NCI-H748 treated with DMSO at 0.1 percent for 48 hours (cell line): ENCODE data around the gene CRYL1.
"Not testable (repeated sequence)": the region's sequence is repeated elsewhere in the genome, so short reads cannot be mapped to it uniquely, and the experiment has no call there.

Experiments
- DNase-seq: peaks from one replicate; lab custom pipeline; 2025; lab: John Stamatoyannopoulos, UW

CRYL1 gene

DNA sequence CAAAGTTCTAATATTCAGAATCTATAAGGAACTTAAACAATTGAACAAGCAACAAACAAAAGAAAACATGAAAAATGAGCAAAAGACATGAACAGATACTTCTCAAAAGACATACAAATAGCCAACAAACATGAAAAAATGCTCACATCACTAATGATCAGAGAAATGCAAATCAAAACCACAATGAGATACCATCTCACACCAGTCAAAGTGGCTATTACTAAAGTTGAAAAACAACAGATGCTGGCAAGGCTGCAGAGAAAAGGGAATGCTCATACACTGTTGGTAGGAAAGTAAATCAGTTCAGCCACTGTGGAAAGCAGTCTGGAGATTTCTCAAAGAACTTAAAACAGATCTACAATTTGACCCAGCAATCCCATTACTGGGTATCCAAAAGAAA is 74.3 kb downstream of the CRYL1 start:
- no peak for DNase-seq

DNA sequence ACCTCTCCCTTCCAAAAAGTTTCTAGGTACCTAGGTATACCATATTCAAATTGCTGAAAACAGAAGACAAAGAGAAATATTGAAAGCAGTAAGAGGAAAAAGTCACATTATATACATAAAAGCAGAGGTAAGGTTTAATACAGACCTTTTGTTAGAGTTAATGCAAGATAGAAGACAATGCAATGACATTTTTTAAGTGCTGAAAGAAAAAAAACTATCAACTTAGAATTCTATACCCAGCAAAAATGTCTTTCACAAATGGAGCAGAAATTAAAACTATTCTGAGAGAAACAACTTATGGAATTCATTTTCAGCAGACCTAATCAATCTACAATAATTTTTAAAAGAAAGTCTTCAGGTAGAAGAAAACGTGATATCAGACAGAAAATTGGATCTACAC is 77.2 kb downstream of the CRYL1 start:
- no peak for DNase-seq

DNA sequence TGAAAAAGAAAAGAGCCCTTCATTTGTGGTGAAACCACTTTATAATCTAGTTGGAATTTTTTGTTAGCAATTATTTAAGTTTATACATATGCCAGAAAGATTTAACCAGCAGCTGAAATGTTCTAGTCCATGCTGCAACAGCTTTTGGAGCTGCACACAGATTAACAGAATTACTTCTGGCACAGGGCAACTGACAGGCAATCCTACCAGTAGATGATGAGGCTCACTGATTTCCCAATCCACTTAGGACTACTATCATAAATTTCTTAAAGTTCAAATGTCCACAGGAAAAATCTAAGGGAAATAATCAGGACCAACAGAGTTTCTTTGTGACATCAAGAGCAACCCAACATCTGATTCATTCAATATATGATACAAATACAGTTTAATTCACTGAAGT is 78.8 kb downstream of the CRYL1 start:
- no peak for DNase-seq

DNA sequence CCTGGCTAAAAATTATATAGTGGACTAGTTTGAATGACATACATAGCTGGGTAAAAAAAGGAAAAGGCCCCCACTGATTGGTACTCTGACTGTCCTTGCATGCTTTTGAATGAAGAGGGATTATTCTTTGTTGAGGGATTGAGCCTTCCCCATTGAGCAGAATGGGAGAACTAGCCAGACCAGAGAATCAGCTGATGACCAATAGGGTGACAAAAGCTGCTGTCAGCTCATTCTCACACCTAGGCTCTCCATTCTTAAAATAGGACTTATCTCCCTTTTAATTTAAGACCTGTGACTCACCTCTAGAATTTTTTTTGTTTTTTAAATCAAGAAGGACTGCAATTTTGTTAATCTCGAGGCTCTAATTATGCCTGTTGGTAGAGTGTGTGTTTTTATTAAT is 79.3 kb downstream of the CRYL1 start:
- DNase-seq = no peak

DNA sequence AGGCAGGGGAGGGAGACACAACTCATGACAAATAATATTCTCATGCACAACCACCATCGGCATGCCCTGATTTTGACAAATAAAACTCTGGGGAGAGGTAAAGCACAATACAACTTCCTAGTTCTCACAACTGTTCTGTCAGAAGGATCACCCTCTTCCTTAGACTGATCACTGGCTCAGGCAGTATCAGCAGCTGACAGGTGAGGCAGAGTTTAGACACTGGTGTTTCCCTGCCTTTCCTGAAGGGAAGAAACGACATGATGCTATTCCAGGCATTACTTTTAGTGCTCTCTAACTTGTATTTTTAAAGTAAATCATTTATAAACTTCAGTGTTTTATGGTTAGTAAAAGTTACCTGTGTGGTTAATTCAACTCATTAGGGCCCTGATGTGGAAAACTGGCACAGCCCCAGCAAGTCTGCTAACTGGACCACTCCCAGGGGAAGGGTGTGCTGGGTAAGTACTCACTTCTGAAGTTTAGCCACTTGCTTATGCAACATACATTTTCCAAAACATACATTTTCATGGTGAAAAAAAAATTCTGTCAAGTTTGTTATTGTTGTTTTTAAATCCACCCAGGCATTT is 82.8 kb downstream of the CRYL1 start:
- no peak for DNase-seq

DNA sequence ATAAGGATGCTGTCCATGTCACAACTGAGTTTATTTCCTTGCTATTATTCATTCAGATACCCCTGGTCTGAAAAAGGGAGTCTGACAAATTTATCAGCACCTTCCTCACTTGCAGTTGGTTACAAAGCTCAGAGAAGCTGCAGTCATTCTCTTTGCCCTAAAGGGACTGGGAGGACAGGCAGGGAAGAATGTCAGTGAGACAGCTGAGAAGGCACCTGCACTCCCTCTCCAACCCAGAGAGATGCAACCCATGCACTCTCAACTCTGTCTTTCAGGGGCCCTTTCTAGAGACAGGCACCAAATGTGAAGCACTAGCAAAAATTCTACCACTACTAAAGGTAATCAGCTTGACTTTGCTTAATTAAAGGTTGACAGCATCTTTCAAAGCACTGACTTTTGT is 83.3 kb downstream of the CRYL1 start:
- no peak for DNase-seq

DNA sequence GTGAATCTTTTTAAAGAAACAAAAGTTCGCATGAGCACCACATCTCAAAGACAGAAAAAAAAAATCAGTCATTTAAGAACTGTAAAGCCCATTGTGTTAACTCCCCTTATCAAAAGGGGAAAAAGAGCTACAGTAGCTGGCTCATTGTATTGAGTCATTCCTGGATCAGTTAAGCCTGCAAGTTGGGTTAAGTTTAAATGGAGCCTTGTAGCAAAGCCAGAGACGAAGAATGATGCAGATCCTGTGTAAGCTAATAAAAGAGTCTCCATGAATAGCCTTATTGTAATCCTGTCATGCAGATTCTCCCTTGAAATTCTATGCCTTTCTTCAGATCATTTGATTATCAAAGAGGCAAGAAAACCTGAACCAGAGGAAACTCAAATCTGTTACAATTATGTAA is 83.8 kb downstream of the CRYL1 start:
- no peak for DNase-seq

DNA sequence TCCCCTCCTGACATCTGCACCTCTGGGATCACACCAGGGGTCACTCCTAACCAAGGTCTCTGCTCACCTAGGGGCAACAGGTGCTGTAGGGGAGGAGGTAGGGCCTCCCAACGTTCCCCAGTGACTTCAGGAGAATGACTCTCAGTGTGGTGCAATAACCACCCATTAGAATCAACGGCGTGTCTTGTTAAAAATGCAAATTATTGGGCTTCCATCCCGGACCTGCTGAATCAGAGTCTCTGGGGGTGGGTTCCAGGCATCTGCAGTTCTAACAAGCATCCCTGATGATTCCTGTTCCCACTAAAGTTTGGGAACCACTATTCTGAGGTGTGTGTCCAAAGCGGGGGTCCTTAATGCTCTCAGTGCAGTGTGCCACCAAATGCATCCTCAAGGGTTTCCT is 84.6 kb downstream of the CRYL1 start:
- no peak for DNase-seq

DNA sequence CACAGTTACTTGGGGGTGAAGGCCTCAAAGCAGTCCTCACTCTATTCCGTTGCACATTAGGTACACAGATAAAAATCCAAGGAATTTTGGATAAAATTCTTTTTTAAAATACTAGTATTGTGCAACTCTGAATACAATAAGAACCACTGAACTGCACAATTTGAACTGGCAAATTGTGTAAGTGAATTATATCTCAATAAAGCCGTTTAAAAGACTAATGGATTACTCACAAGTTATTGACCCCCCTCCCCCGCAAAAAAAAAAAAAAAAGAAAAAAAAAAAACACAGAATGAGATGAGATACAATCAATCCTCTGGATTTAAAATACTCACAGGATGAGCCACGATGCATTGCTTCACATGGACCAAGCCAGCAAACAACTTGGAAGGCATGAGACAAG is 86.4 kb downstream of the CRYL1 start:
- no peak for DNase-seq

DNA sequence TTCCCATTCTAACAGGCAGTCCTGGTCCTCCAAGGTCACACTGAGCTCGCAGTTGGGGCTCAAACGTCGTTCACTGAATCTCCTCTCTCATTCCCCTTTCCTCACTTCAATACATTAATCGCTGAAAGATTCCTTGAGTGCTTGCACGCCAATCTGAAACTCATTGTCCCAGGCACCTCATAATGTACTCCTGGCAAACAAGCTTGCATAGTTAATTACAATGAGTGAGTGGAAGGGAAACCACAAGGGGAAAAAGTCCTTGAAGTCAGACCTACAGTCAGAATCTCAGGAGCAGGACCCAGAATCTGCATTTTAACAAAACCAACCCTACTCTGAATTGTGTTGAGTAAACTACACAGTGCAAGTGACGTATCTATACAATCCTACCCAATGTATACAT is 86.9 kb downstream of the CRYL1 start:
- DNase-seq = no peak

DNA sequence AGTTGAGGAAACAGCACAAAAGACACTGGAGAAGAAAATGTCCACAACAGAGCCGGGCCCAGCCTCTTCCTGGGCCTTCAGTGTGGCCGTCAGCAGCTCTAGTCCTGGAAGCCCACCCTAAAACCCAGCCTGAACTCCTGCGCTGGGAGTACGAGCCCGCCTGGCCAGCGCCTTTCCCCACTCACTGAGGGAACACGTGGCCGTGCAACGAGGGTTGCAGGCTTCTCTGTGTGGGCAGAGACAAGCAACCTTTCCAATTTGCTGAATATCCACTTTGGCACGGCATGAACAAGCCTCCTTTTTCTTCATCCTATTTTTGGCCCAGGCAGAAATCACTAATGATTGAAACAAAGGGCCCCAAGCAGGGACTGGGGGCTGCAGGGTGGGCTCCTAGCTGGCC is 89.2 kb downstream of the CRYL1 start:
- DNase-seq = no peak

DNA sequence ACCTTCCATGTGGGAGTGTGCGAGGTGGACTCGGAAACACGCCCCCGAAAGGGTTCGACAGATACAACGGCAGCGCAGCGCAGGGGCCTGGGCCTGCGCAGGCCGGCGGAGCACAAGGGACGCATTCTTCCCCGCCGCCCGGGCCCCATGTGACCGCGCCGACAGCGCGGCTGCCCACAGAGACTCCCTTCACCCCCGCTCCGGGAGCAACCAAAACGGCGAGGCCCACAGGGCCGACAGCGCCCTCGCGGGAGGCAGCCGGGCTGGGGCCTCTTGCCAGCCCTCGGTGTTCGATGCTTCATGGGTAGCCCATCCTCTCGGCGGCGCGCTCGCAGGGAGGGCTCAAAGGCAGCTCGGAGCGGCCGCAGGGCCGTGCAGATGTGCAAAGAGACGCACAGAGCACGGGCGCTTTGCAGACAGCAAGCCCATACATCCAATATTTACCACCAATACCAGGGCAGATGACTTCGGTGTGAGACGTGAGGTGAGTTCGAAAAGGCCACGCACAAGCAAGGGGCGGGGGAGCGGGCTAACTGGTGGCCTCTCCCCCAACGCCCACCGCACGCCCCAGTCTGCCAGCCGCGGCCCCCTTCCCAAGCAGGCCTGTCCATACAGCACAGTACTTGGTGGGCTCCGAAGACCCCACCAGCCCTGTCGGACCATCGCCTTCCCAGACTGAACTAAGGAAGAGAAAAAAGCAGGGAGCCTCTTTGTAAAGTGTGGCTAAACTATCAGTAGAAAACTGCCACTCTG is 89.9 kb downstream of the CRYL1 start:
- DNase-seq = no peak

DNA sequence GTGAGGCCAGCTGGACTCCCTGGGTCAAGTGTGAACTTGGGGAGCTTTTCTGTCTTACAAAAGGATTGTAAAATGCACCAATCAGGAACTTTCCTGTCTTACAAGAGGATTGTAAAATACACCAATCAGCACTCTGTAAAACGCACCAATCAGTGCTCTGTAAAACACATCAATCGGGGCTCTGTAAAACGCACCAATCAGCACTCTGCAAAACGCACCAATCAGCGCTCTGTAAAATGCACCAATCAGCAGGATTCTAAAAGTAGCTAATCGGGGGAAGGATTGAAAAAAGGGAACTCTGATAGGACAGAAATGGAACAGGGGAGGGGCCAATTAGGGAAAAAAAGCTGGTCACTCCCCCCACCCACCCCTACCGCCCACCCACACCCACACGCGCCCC is 91.4 kb downstream of the CRYL1 start:
- DNase-seq = not testable (repeated sequence)

DNA sequence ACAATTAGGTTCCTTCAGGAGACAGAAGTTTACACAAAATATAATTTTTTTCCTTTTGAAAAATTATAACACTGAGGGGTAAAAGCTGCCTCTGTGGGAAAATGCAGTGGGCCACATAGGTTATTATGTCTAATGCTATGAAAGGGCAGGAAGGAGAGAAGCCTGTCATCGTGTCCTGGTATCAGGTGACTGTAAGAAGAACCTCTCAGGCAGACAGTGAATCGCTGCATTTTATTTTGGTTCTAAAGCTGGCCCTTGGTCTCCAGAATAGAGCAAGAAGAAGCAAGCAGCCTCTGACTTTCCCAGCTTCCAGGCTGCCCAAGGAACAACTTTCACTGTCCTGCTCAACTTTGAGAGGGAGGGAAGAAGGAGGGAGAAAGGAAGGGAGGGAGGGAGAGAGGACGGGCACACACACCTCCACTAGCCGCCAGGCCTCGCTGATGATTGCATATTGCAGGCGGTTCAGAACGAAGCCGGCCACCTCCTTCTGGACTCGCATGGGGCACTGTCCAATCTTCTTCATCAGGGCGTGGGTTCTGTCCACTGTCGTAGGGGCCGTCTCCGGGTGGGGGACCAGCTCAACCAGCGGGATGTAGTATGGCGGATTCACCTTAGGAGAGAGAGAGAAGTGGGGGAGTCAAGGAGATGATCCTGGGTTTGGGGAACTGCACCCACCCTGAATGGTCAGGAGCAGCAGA is 93.8 kb downstream of the CRYL1 start:
- DNase-seq = no peak

DNA sequence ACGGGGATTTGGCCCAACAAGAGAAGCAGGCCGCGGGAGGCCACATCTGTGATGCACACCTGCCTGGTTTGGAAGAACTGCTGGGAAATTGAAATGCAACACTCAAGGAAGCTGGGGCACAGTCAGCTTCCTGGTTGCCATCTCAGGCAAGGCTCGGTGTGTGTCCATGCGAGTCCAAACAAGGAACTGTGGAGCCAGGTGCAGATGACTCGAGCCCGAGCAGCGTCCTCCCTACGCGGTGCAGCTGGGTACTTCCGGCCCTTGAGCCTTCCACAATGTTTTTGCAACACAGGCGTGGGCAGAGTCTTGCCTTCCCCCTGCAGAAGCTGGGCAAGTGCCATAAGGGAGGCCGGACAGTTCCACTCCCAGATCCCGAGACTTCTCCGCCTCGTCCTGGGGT is 94.6 kb downstream of the CRYL1 start:
- no peak for DNase-seq

DNA sequence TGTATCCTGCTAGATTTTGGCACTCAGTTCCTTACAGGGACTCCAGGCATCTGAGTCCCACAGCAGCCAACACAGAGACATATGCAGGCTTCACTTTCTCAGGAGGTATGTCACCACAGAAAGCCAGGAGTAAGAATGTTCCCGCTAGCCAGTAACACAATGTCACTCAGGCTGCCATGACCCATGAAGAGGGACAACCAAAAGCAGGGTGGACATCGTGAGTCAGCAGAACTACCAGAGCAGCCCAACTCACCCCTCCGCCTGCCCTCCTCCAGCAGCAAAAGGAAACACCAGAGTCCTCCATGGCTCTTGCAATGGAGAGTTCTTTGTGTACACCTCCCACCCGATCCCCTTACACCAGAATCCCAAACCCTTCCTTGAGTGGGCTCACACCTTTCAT is 95.4 kb downstream of the CRYL1 start:
- no peak for DNase-seq

DNA sequence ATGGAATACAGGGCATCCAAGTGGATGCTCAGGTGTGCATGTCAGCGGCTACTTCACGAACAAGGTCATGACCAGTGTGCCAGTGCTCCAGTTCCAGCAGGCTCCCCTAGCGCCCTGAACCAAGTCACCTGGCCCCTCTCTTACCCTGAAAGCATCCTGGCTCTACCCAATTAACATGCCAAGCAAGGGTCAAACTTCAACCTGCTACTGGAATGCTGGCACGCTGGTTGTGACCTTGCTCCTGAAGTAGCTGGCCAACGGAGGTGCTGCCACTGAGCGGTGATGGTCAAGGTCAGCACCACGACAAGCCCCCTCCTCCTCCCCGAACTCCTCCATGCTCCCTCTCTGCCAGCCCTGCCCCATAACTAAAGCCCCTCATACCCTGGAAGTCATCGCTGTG is 96.0 kb downstream of the CRYL1 start:
- DNase-seq = no peak

DNA sequence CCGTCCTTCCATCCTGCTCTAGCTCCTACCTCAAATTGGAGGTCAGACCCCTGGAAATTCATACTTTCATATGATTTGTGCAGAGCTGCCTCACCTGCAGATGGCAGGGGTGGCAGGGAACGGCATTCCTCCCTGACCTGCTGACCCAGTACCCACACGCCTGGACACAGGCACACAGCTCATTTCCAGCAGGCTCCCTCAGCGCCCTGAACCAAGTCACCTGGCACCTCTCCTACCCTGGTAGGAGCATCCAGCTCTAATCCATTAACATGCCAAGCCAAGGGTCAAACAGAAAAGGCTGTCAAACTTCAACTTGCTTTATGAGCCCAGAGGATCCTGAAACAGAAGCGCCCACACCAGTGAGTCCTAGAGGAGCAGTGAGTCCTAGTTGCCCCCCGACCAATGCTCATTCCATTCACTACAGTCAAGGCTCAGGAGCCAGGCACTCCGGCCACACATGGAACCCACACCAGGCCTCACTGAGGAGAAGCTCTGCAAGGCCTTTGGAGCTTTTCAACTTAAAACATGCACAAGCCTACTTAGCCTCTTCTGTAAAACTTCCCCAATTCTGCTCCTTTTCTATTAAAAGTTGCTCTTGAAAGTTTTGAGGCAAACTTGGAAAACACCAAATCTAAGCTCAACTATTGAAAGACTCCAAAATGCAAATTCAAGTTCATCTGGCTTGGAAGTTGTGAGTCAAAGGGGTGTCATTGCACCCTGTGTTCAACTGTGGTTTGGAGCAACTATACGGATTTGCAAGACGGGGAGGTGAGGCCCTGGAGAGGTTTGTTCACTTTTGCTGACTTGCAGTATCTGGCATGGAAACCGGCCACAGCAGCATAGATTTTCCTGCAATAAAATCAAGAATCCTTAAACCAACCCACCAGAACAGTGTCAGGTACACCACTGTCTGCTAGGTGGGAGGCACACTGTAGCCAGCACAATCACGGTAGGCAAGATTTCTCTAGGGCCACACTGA is 96.7 kb downstream of the CRYL1 start:
- no peak for DNase-seq

DNA sequence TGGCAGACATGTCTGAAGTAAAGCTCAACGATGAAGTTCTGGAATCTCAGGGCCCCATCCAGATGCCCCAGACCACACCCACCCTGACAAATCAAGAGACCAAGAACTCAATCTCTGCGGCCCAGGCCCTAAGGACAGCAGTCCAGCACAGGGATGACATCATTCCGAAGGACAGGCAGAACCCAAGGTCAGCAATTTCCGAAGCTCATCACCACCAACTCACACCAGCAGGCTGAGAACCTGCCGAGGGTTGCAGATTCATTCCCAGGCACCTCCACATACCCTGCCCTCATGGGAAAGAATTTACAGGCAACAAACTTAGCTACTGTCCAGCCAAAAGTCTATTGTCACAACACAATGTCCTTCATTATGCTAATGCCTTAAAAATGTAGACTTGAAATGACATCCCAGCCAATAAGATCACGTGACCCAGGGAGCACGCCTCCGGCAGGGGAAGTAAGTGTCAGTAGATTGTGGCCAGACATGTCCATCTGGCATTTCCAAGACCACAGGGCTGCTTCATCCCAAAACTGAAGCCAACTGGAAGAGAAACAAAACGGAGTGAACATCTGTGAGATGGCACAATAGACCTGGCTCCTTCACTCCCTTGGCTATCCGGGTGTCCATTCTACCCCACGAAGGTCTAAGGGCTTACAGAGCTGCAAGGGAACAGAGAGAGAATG is 98.8 kb downstream of the CRYL1 start:
- DNase-seq = no peak

DNA sequence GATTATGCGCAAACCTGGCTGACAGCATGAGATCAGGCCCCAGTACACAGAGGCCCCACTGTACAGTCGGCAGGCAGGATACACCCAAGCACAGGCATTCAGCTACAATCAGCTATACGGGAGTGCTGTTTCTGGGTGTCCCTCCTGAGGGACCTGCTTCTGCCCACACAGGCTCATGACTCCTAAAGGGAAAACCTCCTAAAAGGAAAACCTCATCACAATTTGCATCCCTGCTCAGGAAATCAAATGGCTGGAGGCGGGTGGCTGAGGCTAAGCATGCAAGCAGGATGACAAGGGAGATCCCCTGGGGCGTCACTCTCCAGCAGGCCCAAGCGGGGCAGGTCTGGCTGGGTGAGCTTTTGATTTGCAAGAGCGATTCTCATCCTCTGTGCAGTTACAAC is 99.8 kb downstream of the CRYL1 start:
- DNase-seq = no peak

DNA sequence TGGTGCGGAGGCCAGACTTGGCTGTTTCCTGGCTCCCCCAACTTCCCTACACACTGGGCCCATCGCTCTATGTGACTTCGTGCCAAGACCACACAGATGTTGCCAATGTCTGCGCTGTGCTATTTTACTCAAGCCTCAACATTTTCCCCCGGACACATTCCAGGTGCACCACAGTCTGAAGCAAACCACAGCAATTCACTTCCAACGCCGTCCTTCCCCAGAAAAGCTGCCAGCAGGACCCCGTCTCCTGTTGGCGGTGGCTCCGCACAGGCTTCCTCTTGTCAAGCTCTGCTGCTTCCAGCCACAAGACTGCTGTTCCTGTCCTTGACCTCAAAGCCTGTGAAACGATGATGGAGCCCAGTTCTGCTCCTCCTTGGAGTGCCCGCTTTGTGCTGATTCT is 100.7 kb downstream of the CRYL1 start:
- DNase-seq = no peak

DNA sequence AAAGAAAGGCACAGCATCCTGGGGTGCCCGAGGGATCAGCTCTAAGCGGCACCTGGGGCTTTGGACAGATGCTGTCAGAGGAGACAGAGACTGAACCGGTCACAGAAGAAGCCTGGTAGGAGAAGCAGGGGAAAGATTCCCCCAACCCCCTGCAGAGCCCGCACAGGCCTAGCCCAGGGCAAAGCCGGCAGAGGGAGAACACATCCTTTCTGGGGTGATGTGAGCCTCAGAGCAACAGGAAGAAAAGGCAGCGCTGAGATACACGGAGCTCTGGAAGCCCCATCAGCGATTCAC is 101.2 kb downstream of the CRYL1 start:
- DNase-seq = no peak
